ENCODE data around the gene MATK. TPM values are rescaled to one million over a fixed set of nuclear protein-coding genes. Genes with fewer than 3 reads are reported as not detected.

Gene MATK
- total RNA-seq, 4 donors from 2014 or later = 2.1 to 5.8 (median 3.3) TPM

GRCh38 chr19:3737487-3738205, 48.5 kb downstream of the MATK start:
- no peak for DNase-seq (ENCODE audit: low spot score in 2 of 2)
- intact Hi-C loops (cut with DNase I; ENCODE audit: low total_unique reads) = no loop called here
- WGBS, 2 donors = 87 to 90% methylated on average over 10 of the region's 10 CpGs
- no peak overlapping the region for H3K4me3 ChIP-seq (ENCODE audit: low read depth, poor library complexity, severe bottlenecking)
- TF ChIP-seq POLR2A (IDR thresholded peaks at IDR 0.05) (no peak), CTCF (IDR thresholded peaks at IDR 0.05) (no peak)

- H3K4me3 ChIP-seq (ENCODE audit: low read depth, poor library complexity, severe bottlenecking) = no peak overlapping the region
- 81 to 83% methylated on average over 19 to 21 of the region's 21 CpGs for WGBS, 2 donors
- no peak for DNase-seq (ENCODE audit: low spot score in 2 of 2)
- TF ChIP-seq POLR2A (IDR thresholded peaks at IDR 0.05) (no peak), CTCF (IDR thresholded peaks at IDR 0.05) (no peak)
- intact Hi-C loops (cut with DNase I; ENCODE audit: low total_unique reads) = no loop called here
These were observed 50.0 kb downstream of the MATK start for GRCh38 chr19:3736106-3736724.

GRCh38 chr19:3734310-3734600, 51.9 kb downstream of the MATK start:
- 93 to 94% methylated on average over 14 of the region's 14 CpGs for WGBS, 2 donors
- no peak for DNase-seq (ENCODE audit: low spot score in 2 of 2)
- H3K4me3 ChIP-seq (ENCODE audit: low read depth, poor library complexity, severe bottlenecking) = no peak overlapping the region
- no peak for TF ChIP-seq CTCF (IDR thresholded peaks at IDR 0.05)
- TF ChIP-seq POLR2A (IDR thresholded peaks at IDR 0.05) = no peak
- intact Hi-C loops (cut with DNase I; ENCODE audit: low total_unique reads) = no loop called here

- 75 to 80% methylated on average over 20 of the region's 20 CpGs for WGBS, 2 donors
- DNase-seq (ENCODE audit: low spot score in 2 of 2) = no peak
- TF ChIP-seq POLR2A (IDR thresholded peaks at IDR 0.05) (no peak), CTCF (IDR thresholded peaks at IDR 0.05) (no peak)
- intact Hi-C loops (cut with DNase I; ENCODE audit: low total_unique reads) = no loop called here
- no peak overlapping the region for H3K4me3 ChIP-seq (ENCODE audit: low read depth, poor library complexity, severe bottlenecking)
These were observed 52.5 kb downstream of the MATK start for GRCh38 chr19:3733549-3734309.

GRCh38 chr19:3732108-3732507, 54.1 kb downstream of the MATK start:
- TF ChIP-seq CTCF (IDR thresholded peaks at IDR 0.05) (no peak), POLR2A (IDR thresholded peaks at IDR 0.05) (no peak)
- no peak overlapping the region for H3K4me3 ChIP-seq (ENCODE audit: low read depth, poor library complexity, severe bottlenecking)
- WGBS, 2 donors = 63 to 83% methylated on average over 1 of the region's 1 CpG
- no peak for DNase-seq (ENCODE audit: low spot score in 2 of 2)
- intact Hi-C loops (cut with DNase I; ENCODE audit: low total_unique reads) = no loop called here
